KMS-11 (cell line): ENCODE measurements around the gene RPL29.

Source experiments
- H2AFZ ChIP-seq: fragments of 200-600 bp; sonication (generic); 2 replicates; pipeline ENCODE4 v1.6.1; 2016; ENCODE audit warnings: antibody characterized with exemption, mixed run types, low read depth
- H3K27ac ChIP-seq: fragments of 200-600 bp; sonication (generic); 2 replicates; pipeline ENCODE4 v1.6.1; 2016; ENCODE audit warnings: mild to moderate bottlenecking, mixed run types
- H3K27me3 ChIP-seq: fragments of 200-600 bp; sonication (generic); 2 replicates; pipeline ENCODE4 v1.6.1; 2017; ENCODE audit warnings: mild to moderate bottlenecking, low read depth, mixed run types, moderate library complexity; ENCODE audit not compliant: insufficient read depth
- H3K36me3 ChIP-seq: fragments of 200-600 bp; sonication (generic); 2 replicates; pipeline ENCODE4 v1.6.1; 2017; ENCODE audit warnings: mild to moderate bottlenecking, mixed run types; ENCODE audit not compliant: insufficient read depth
- H3K4me1 ChIP-seq: fragments of 200-600 bp; sonication (generic); 2 replicates; pipeline ENCODE4 v1.6.1; 2016; ENCODE audit warnings: mild to moderate bottlenecking, low read depth, mixed run types; ENCODE audit not compliant: poor library complexity, severe bottlenecking
- H3K4me2 ChIP-seq: fragments of 200-600 bp; sonication (generic); 2 replicates; pipeline ENCODE4 v1.7.0; 2016; ENCODE audit warnings: mild to moderate bottlenecking, mixed run types
- H3K4me3 ChIP-seq: fragments of 200-600 bp; sonication (generic); IDR thresholded peaks from 2 replicates; pipeline ENCODE4 v1.6.1; 2017; ENCODE audit warnings: low read depth, low read length, mixed read lengths; ENCODE audit not compliant: insufficient read depth
- H3K79me2 ChIP-seq: fragments of 200-600 bp; sonication (generic); 2 replicates; pipeline ENCODE4 v1.6.1; 2016; ENCODE audit warnings: low read depth, mixed run types; ENCODE audit not compliant: insufficient read depth
- H3K9ac ChIP-seq: fragments of 200-600 bp; sonication (generic); 2 replicates; pipeline ENCODE4 v1.6.1; 2016; ENCODE audit warnings: mild to moderate bottlenecking, mixed run types
- H4K20me1 ChIP-seq: fragments of 200-600 bp; sonication (generic); 2 replicates; pipeline ENCODE4 v1.6.1; 2016; ENCODE audit warnings: mild to moderate bottlenecking, mixed run types; ENCODE audit not compliant: insufficient read depth
- TF ChIP-seq, protein P1 (sequence below): fragments of 200-600 bp; sonication (generic); conservative IDR thresholded peaks from 2 replicates; pipeline ENCODE4 v1.6.1; 2017; ENCODE audit warnings: low read depth, mild to moderate bottlenecking, antibody characterized with exemption, low read length, moderate library complexity, mixed read lengths

The RPL29 gene

DNA sequence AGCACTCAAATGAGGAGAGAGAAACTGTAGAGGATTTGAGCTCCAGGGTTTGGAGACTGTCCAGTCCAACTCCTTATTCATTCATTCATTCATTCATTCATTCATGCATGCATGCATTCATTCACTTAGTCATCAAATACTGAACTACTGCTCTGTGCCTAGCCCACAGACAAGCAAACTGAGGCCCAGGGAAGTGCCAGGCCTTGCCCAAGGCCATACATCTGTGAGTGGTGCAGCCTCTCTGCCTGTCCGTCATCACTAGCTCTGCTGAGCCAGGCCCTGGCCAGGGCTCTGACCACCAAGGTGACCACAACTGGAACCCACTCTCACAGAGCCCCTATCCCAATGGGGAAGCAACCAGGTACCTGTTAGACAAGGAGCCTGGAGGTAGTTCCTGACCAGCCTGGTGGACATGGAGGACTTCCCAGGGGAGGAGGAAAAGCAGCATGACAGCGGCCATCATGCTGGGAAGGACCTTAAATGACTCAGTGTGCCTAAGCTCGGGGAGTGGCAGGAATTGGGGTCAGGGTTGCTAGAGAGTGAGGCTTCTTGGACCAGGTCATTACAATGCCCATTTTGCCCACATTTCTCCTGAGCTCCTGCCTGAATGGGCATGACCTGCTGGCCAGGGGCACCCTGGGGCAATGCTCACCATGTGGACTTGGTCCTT, 27.5 kb upstream of the RPL29 start:
- TF ChIP-seq, protein P1, sequence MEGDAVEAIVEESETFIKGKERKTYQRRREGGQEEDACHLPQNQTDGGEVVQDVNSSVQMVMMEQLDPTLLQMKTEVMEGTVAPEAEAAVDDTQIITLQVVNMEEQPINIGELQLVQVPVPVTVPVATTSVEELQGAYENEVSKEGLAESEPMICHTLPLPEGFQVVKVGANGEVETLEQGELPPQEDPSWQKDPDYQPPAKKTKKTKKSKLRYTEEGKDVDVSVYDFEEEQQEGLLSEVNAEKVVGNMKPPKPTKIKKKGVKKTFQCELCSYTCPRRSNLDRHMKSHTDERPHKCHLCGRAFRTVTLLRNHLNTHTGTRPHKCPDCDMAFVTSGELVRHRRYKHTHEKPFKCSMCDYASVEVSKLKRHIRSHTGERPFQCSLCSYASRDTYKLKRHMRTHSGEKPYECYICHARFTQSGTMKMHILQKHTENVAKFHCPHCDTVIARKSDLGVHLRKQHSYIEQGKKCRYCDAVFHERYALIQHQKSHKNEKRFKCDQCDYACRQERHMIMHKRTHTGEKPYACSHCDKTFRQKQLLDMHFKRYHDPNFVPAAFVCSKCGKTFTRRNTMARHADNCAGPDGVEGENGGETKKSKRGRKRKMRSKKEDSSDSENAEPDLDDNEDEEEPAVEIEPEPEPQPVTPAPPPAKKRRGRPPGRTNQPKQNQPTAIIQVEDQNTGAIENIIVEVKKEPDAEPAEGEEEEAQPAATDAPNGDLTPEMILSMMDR = no peak
- Histone ChIP-seq H3K4me3 (no peak overlapping the region), H3K79me2 (no peaks in the 10 kb centered on the region), H4K20me1 (no peaks in the 10 kb centered on the region), H3K27ac (no peak overlapping the region), H3K4me2 (no peak overlapping the region), H3K27me3 (no peaks in the 10 kb centered on the region), H2AFZ (no peak overlapping the region), H3K9ac (no peak overlapping the region), H3K4me1 (no peaks in the 10 kb centered on the region), H3K36me3 (no peaks in the 10 kb centered on the region)

DNA sequence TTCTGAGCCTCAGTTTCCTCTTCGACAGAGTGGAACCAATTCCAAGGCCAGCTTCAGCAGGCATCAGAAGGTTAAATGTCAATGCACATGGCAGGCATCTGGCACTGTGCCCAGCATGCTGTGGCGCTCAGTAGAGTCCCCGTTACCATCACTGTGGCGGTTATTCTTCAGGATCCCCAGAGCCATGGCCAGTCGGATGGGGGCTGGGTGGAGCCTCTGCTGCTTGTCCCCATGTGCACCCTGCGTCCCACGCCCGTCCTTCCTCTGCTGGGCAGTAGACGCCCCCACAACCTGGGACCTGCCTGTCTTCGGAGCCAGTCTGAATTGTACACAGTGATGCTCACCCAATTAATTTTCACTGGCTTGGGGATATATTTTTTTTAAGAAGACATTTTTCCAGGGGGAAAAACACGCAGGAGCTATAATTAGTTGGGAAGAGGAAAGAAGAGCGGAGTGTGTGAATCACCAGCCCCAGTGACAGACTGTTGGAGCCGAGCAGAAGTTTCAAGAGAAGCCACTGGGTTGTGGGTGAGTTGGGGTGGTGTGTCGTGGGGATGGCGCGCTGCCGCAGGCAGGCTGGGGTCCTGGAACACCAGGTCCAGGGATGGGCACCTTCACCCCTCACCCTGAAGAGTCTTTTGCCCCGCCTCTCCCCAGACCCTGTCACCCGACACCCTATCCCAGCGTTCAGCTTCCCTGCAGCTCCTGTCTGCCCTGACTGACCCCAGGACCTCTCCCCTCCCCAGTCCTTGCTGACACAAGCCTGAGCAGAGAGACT, 26.8 kb upstream of the RPL29 start:
- no peaks in the 10 kb centered on the region for H4K20me1 ChIP-seq
- H3K27ac ChIP-seq = no peak overlapping the region
- no peak overlapping the region for H2AFZ ChIP-seq
- no peak overlapping the region for H3K4me2 ChIP-seq
- no peaks in the 10 kb centered on the region for H3K4me1 ChIP-seq
- H3K79me2 ChIP-seq = no peaks in the 10 kb centered on the region
- TF ChIP-seq, protein P1 = no peak
- H3K9ac ChIP-seq = no peak overlapping the region
- H3K36me3 ChIP-seq = no peaks in the 10 kb centered on the region
- no peaks in the 10 kb centered on the region for H3K27me3 ChIP-seq
- no peak overlapping the region for H3K4me3 ChIP-seq

DNA sequence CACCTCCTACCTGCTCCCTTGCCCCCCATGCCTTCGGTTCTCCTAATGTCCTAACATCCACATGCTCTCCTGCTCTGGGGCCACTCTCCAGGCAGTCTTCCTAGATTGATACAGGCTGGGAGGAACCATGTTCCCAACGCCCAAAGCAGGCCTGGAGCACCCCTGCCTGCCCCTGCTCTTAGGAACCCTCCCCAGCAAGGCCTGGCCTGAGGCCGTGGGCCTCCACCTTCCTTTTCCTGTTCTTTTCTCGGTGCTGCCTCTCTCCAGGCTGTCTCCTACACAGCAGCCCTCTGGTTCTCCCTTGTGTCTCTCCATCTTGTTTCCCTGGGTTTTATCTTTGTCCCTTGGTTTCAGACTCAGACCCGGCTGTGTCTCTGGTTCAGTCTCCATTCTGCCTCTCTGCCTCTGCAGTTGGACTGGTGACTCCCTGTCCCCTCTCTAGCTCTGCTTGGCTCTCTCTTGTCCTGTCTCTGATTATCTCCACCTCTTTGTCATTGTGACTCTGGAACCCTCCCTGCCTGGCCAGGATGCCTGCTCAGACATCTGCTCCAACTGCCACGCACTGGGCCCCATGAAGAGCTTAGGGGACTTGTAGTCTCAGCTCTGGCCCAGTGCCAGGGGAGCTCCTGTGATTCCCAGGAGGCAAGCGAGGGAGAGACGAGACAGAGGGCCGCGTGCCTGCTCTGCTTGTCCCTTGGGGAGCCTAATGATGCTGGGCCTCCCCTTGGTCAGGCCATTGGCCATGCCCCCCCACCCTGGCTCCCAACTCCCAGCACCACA, 26.0 kb upstream of the RPL29 start:
- no peak overlapping the region for H3K27ac ChIP-seq

DNA sequence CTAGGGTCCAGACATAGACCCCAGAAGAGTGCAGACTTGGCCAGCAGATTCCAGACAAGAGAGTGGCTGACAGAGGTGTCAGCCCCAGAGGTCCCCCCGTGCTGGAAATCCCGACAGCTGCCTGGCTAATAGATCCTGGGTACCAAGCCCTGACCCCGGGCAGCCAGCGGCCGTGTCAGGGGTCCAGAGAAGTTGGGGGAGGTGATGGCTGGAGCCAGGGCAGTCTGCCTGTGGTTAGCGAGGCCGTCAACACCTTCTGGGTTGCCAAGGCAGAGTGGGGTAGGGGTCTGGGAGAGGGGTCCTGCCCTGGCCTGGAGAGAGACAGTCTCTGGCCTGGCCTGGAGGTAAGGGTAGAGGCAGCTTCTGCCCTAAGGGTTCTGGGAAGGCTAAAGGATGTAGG, 25.1 kb upstream of the RPL29 start:
- no peaks in the 10 kb centered on the region for H3K79me2 ChIP-seq
- H4K20me1 ChIP-seq = no peaks in the 10 kb centered on the region
- no peaks in the 10 kb centered on the region for H3K27me3 ChIP-seq
- TF ChIP-seq, protein P1 = no peak
- H3K4me1 ChIP-seq = no peaks in the 10 kb centered on the region
- no peak overlapping the region for H3K9ac ChIP-seq
- no peak overlapping the region for H3K4me2 ChIP-seq
- H3K27ac ChIP-seq = no peak overlapping the region
- no peak overlapping the region for H3K4me3 ChIP-seq
- no peak overlapping the region for H2AFZ ChIP-seq
- no peaks in the 10 kb centered on the region for H3K36me3 ChIP-seq

More for the DNA sequence above, 26.0 kb upstream of the RPL29 start:
- no peaks in the 10 kb centered on the region for H3K27me3 ChIP-seq
- H3K9ac ChIP-seq = no peak overlapping the region
- H3K4me1 ChIP-seq = no peaks in the 10 kb centered on the region
- no peaks in the 10 kb centered on the region for H4K20me1 ChIP-seq
- no peak overlapping the region for H3K4me3 ChIP-seq
- H3K4me2 ChIP-seq = no peak overlapping the region
- H3K79me2 ChIP-seq = no peaks in the 10 kb centered on the region
- H2AFZ ChIP-seq = no peak overlapping the region
- TF ChIP-seq, protein P1 = no peak
- H3K36me3 ChIP-seq = no peaks in the 10 kb centered on the region
